Brain microvascular endothelial cell (primary cell): Measurements from ENCODE around the gene CYP2W1.

Experiments
- DNase-seq: peaks from one replicate; pipeline ENCODE4 v3.0.0-alpha.2; 2020
- H3K27ac ChIP-seq: fragments of 250-450 bp; sonication (Bioruptor Pico); 2 replicates; pipeline ENCODE4 v1.5.1; 2020; ENCODE audit warnings: mild to moderate bottlenecking, moderate library complexity
- H3K27me3 ChIP-seq: fragments of 250-450 bp; sonication (Bioruptor Pico); replicated peaks from 2 replicates; pipeline ENCODE4 v1.5.1; 2020; ENCODE audit warnings: mild to moderate bottlenecking
- H3K36me3 ChIP-seq: fragments of 250-450 bp; sonication (Bioruptor Pico); replicated peaks from 2 replicates; pipeline ENCODE4 v1.5.1; 2020; ENCODE audit warnings: mild to moderate bottlenecking
- H3K4me3 ChIP-seq: 2 replicates; pipeline ENCODE4 v1.5.1; 2011; ENCODE audit warnings: low read depth, mild to moderate bottlenecking, control low read depth, low read length, moderate library complexity
- CTCF ChIP-seq: IDR thresholded peaks from 2 replicates; pipeline ENCODE4 v1.5.1; 2011; ENCODE audit warnings: low read depth, mild to moderate bottlenecking, moderate library complexity, low read length, control low read depth, inconsistent platforms; ENCODE audit errors: missing control alignments
- in situ Hi-C: cut with HindIII; loops from 2 replicates; pipeline ENCODE4 v1.10.0; 2017; ENCODE audit warnings: low sequenced_read_pairs, low pct_ligation_motif_present

CYP2W1 gene

GRCh38 chr7:951881-952547 lies 31.0 kb upstream of the CYP2W1 start:
- DNase-seq, result no peak
- Histone ChIP-seq H3K36me3 (no peaks in the 10 kb centered on the region), H3K27ac (no peak overlapping the region), H3K27me3 (peaks cover 2% of the 10 kb centered on the region), H3K4me3 (no peak overlapping the region)
- in situ Hi-C loops, result no loop called here
- TF ChIP-seq CTCF, result no peak

- H3K27me3 ChIP-seq, result peaks cover 2% of the 10 kb centered on the region
- TF ChIP-seq CTCF, result no peak
- H3K27ac ChIP-seq, result no peak overlapping the region
- in situ Hi-C loops, result no loop called here
- DNase-seq, result no peak
- no peaks in the 10 kb centered on the region for H3K36me3 ChIP-seq
- no peak overlapping the region for H3K4me3 ChIP-seq
Measured at GRCh38 chr7:952548-953441, 30.2 kb upstream of the CYP2W1 start.

- no peak for DNase-seq
- Histone ChIP-seq H3K27ac (no peak overlapping the region), H3K36me3 (no peaks in the 10 kb centered on the region), H3K4me3 (peak overlapping the region; percentile 9), H3K27me3 (peaks cover 2% of the 10 kb centered on the region)
- in situ Hi-C loops, result no loop called here
- no peak for TF ChIP-seq CTCF
Measured at GRCh38 chr7:953547-954327, 29.2 kb upstream of the CYP2W1 start.

GRCh38 chr7:954330-955238 lies 28.4 kb upstream of the CYP2W1 start, which contains the start of gene ADAP1:
TSS of gene ADAP1 (minus strand) at chr7:954680. CDS start at chr7:954477, 203 bp downstream.
- in situ Hi-C loops, result no loop called here
- peak; percentile 22 for TF ChIP-seq CTCF
- no peak for DNase-seq
- Histone ChIP-seq H3K27ac (no peak within 1 kb of the TSS), H3K27me3 (peaks cover 2% of the 10 kb centered on the region), H3K36me3 (no peaks in the 10 kb centered on the region), H3K4me3 (peak within 1 kb of the TSS; percentile 9)

- Histone ChIP-seq H3K4me3 (no peak overlapping the region), H3K27ac (no peak overlapping the region), H3K27me3 (peaks cover 2% of the 10 kb centered on the region), H3K36me3 (no peaks in the 10 kb centered on the region)
- DNase-seq, result no peak
- in situ Hi-C loops, result no loop called here
- no peak for TF ChIP-seq CTCF
Measured at GRCh38 chr7:956031-956430, 26.9 kb upstream of the CYP2W1 start.
